GM21528 (cell line): ENCODE results near the gene ZNF691.
"Not testable (repeated sequence)": the region's sequence is repeated elsewhere in the genome, so short reads cannot be mapped to it uniquely, and the experiment has no call there.

Experiments
- ATAC-seq: cut with Tn5 transposase; IDR thresholded peaks from one replicate; pipeline ENCODE4 v1.9.1; 2021; ENCODE audit warnings: mild to moderate bottlenecking, moderate library complexity; ENCODE audit not compliant: unreplicated experiment, low FRiP score

ZNF691 gene

GRCh38 chr1:42853116-42853884, 6.9 kb downstream of the ZNF691 start:
- ATAC-seq: no peak

- not testable (repeated sequence) for ATAC-seq
Observed at GRCh38 chr1:42856554-42856953, 10.1 kb downstream of the ZNF691 start.

- not testable (repeated sequence) for ATAC-seq
Observed at GRCh38 chr1:42859366-42859765, 13.0 kb downstream of the ZNF691 start.

GRCh38 chr1:42860339-42861013, 14.1 kb downstream of the ZNF691 start:
- no peak for ATAC-seq

GRCh38 chr1:42861014-42861399, 14.6 kb downstream of the ZNF691 start:
- no peak for ATAC-seq

- no peak for ATAC-seq
Observed at GRCh38 chr1:42866549-42866948, 20.1 kb downstream of the ZNF691 start.

GRCh38 chr1:42868466-42868865, 22.1 kb downstream of the ZNF691 start:
- ATAC-seq: not testable (repeated sequence)

- not testable (repeated sequence) for ATAC-seq
Observed at GRCh38 chr1:42869254-42869653, 22.8 kb downstream of the ZNF691 start.

GRCh38 chr1:42869751-42870150, 23.3 kb downstream of the ZNF691 start:
- ATAC-seq: not testable (repeated sequence)

GRCh38 chr1:42873108-42873507, 26.7 kb downstream of the ZNF691 start:
- not testable (repeated sequence) for ATAC-seq

GRCh38 chr1:42873670-42874069, 27.3 kb downstream of the ZNF691 start:
- no peak for ATAC-seq

GRCh38 chr1:42876009-42876408, 29.6 kb downstream of the ZNF691 start:
- ATAC-seq: no peak

GRCh38 chr1:42877380-42877779, 31.0 kb downstream of the ZNF691 start:
- no peak for ATAC-seq

GRCh38 chr1:42880384-42880783, 34.0 kb downstream of the ZNF691 start:
- ATAC-seq: no peak

- no peak for ATAC-seq
Observed at GRCh38 chr1:42886046-42886739, 39.8 kb downstream of the ZNF691 start.

- ATAC-seq: no peak
Observed at GRCh38 chr1:42886800-42887199, 40.4 kb downstream of the ZNF691 start.

- ATAC-seq: no peak
Observed at GRCh38 chr1:42887366-42887765, 41.0 kb downstream of the ZNF691 start.

GRCh38 chr1:42888013-42888633, 41.7 kb downstream of the ZNF691 start:
- no peak for ATAC-seq

GRCh38 chr1:42889264-42889663, 42.9 kb downstream of the ZNF691 start:
- no peak for ATAC-seq

GRCh38 chr1:42891465-42892138, 45.2 kb downstream of the ZNF691 start:
- ATAC-seq: no peak
